ENCODE measurements around the gene ST6GAL1.

- TF ChIP-seq CTCF (conservative IDR thresholded peaks at IDR 0.05; ENCODE audit: low read depth in 2 of 2) (no peak), POLR2AphosphoS5 (IDR thresholded peaks at IDR 0.05; ENCODE audit: low read depth) (no peak), REST (IDR thresholded peaks at IDR 0.05; ENCODE audit: unreplicated experiment) (no peak), EZH2 (IDR thresholded peaks at IDR 0.05; ENCODE audit: low read depth, unreplicated experiment) (no peak), EZH2phosphoT487 (IDR thresholded peaks at IDR 0.05; ENCODE audit: unreplicated experiment) (no peak), JUNB (IDR thresholded peaks at IDR 0.05; ENCODE audit: unreplicated experiment) (no peak), CREB1 (CRISPR knock-in tag; IDR thresholded peaks at IDR 0.05; ENCODE audit: low read depth) (no peak), ZNF331 (CRISPR knock-in tag; IDR thresholded peaks at IDR 0.05; ENCODE audit: low read depth) (no peak), ZNF462 (CRISPR knock-in tag; IDR thresholded peaks at IDR 0.05) (no peak), ZNF114 (CRISPR knock-in tag; IDR thresholded peaks at IDR 0.05) (no peak), ETS1 (IDR thresholded peaks at IDR 0.05) (no peak), STAT1 (IDR thresholded peaks at IDR 0.05; ENCODE audit: unreplicated experiment) (no peak)
Observed at GRCh38 chr3:187086831-187087230, 156.5 kb downstream of the ST6GAL1 start.
